Progenitor cell of endocrine pancreas (in vitro differentiated cells): Measurements from ENCODE around the gene MARCHF7. TPM values are rescaled to one million over a fixed set of nuclear protein-coding genes. Genes with fewer than 3 reads are reported as not detected.
"Not testable (repeated sequence)": the region's sequence is repeated elsewhere in the genome, so short reads cannot be mapped to it uniquely, and the experiment has no call there.

ENCODE experiments used
- DNase-seq: peaks from one replicate; pipeline ENCODE4 v3.0.0; 2021; ENCODE audit warnings: low spot score; ENCODE audit not compliant: unreplicated experiment
- H3K27ac Mint-ChIP-seq: 2 replicates; pipeline ENCODE4 v1.8.0; 2021; ENCODE audit warnings: mild to moderate bottlenecking, moderate library complexity, mixed read lengths
- H3K27me3 Mint-ChIP-seq: 2 replicates; pipeline ENCODE4 v1.8.0; 2021; ENCODE audit warnings: mixed read lengths
- H3K36me3 Mint-ChIP-seq: 2 replicates; pipeline ENCODE4 v1.8.0; 2022; ENCODE audit warnings: mixed read lengths; ENCODE audit not compliant: insufficient read depth
- H3K4me1 Mint-ChIP-seq: 2 replicates; pipeline ENCODE4 v1.8.0; 2021; ENCODE audit warnings: low read depth, mixed read lengths
- H3K4me3 Mint-ChIP-seq: 2 replicates; pipeline ENCODE4 v1.8.0; 2021; ENCODE audit warnings: low read depth, mild to moderate bottlenecking, moderate library complexity, mixed read lengths
- H3K9me3 Mint-ChIP-seq: 2 replicates; pipeline ENCODE4 v1.8.0; 2021; ENCODE audit warnings: low read depth, mixed read lengths
- CTCF ChIP-seq: fragments of 200-600 bp; sonication (generic); IDR thresholded peaks from one replicate; pipeline ENCODE4 v1.5.0; 2021; ENCODE audit warnings: antibody characterized with exemption, mild to moderate bottlenecking; ENCODE audit not compliant: unreplicated experiment
- total RNA-seq: library from RNA; stranded (reverse); gene quantifications from 2 replicates; pipeline ENCODE4 v1.2.1, GENCODE V29; 2021

MARCHF7 gene
- total RNA-seq, 1 donor from 2014 or later, result 113 TPM

- Mint-ChIP-seq H3K27ac (no peak overlapping the region), H3K4me3 (no peak overlapping the region), H3K4me1 (no peaks in the 10 kb centered on the region), H3K27me3 (no peaks in the 10 kb centered on the region), H3K36me3 (peaks cover 44% of the 10 kb centered on the region), H3K9me3 (peaks cover 3% of the 10 kb centered on the region)
- TF ChIP-seq CTCF, result no peak
- no peak for DNase-seq
Measured at GRCh38 chr2:159744363-159744762, 32.1 kb downstream of the MARCHF7 start.

- H3K9me3 Mint-ChIP-seq, H3K27me3 Mint-ChIP-seq, DNase-seq, H3K27ac Mint-ChIP-seq, H3K4me1 Mint-ChIP-seq, H3K4me3 Mint-ChIP-seq: not testable (repeated sequence)
- H3K36me3 Mint-ChIP-seq, result peaks cover 48% of the 10 kb centered on the region
Measured at GRCh38 chr2:159745237-159745636, 32.9 kb downstream of the MARCHF7 start.

GRCh38 chr2:159748089-159748488 lies 35.8 kb downstream of the MARCHF7 start:
- H3K4me3 Mint-ChIP-seq, result no peak overlapping the region
- H3K27me3 Mint-ChIP-seq, result no peaks in the 10 kb centered on the region

GRCh38 chr2:159750873-159751272 lies 38.6 kb downstream of the MARCHF7 start:
- H3K4me1 Mint-ChIP-seq, result no peaks in the 10 kb centered on the region
- no peak overlapping the region for H3K4me3 Mint-ChIP-seq
- H3K9me3 Mint-ChIP-seq, result no peaks in the 10 kb centered on the region
- no peaks in the 10 kb centered on the region for H3K27me3 Mint-ChIP-seq
- no peak for TF ChIP-seq CTCF
- H3K27ac Mint-ChIP-seq, result peak overlapping the region; percentile 59
- H3K36me3 Mint-ChIP-seq, result peaks cover 40% of the 10 kb centered on the region
- no peak for DNase-seq

More at GRCh38 chr2:159748089-159748488, 35.8 kb downstream of the MARCHF7 start:
- peaks cover 56% of the 10 kb centered on the region for H3K36me3 Mint-ChIP-seq
- H3K27ac Mint-ChIP-seq, result no peak overlapping the region
- peaks cover under 1% of the 10 kb centered on the region for H3K9me3 Mint-ChIP-seq
- no peak for DNase-seq
- no peaks in the 10 kb centered on the region for H3K4me1 Mint-ChIP-seq
- TF ChIP-seq CTCF, result no peak

GRCh38 chr2:159753797-159754196 lies 41.5 kb downstream of the MARCHF7 start:
- Mint-ChIP-seq H3K36me3 (peaks cover 33% of the 10 kb centered on the region), H3K9me3 (no peaks in the 10 kb centered on the region), H3K4me1 (peaks cover 5% of the 10 kb centered on the region), H3K27ac (no peak overlapping the region), H3K27me3 (no peaks in the 10 kb centered on the region), H3K4me3 (no peak overlapping the region)
- DNase-seq, result no peak
- TF ChIP-seq CTCF, result no peak

GRCh38 chr2:159755014-159755413 lies 42.7 kb downstream of the MARCHF7 start:
- Mint-ChIP-seq H3K27me3 (no peaks in the 10 kb centered on the region), H3K4me1 (peaks cover 11% of the 10 kb centered on the region), H3K9me3 (no peaks in the 10 kb centered on the region), H3K36me3 (peaks cover 35% of the 10 kb centered on the region), H3K27ac (no peak overlapping the region), H3K4me3 (no peak overlapping the region)
- no peak for TF ChIP-seq CTCF
- DNase-seq, result no peak
